ENCODE measurements around the gene PLXNA2.

GRCh38 chr1:208174731-208175507 is 69.3 kb downstream of the PLXNA2 start:
- TF ChIP-seq ZNF274 (IDR thresholded peaks at IDR 0.05; ENCODE audit: low read depth, low read length): no peak
- TF ChIP-seq CEBPB (IDR thresholded peaks at IDR 0.05; ENCODE audit: low read depth): no peak
- TF ChIP-seq CTCF (IDR thresholded peaks at IDR 0.05 in 2 of 3, conservative IDR thresholded peaks at IDR 0.05 in 1 of 3; ENCODE audit: borderline replicate concordance in 1 of 3, insufficient read depth in 1 of 3, low read depth in 2 of 3, low read length in 2 of 3): no peak
- no peak for TF ChIP-seq POLR2AphosphoS5 (IDR thresholded peaks at IDR 0.05; ENCODE audit: low read depth, low read length)
- no peak for TF ChIP-seq EZH2phosphoT487 (IDR thresholded peaks at IDR 0.05; ENCODE audit: borderline replicate concordance)
- TF ChIP-seq EZH2 (IDR thresholded peaks at IDR 0.05): no peak
- no peak for TF ChIP-seq SIN3A (IDR thresholded peaks at IDR 0.05; ENCODE audit: low read depth)
- no peak for TF ChIP-seq ZFX (IDR thresholded peaks at IDR 0.05)
- TF ChIP-seq ATF3 (IDR thresholded peaks at IDR 0.05): no peak

All from HCT116 (cell line).